ENCODE data around the gene PJA1.

PJA1 gene

GRCh38 chrX:69163936-69164741, 1.1 kb downstream of the PJA1 start:
- peak; percentile 76 for DNase-seq

GRCh38 chrX:69162361-69162865, 2.8 kb downstream of the PJA1 start:
- DNase-seq = no peak

- no peak for DNase-seq
These were observed 3.4 kb downstream of the PJA1 start for GRCh38 chrX:69161786-69162349.

- no peak for DNase-seq
These were observed 3.9 kb downstream of the PJA1 start for GRCh38 chrX:69161371-69161770.

- DNase-seq = peak; percentile 38
These were observed 6.9 kb downstream of the PJA1 start for GRCh38 chrX:69158166-69158980.

- no peak for DNase-seq
These were observed 8.6 kb downstream of the PJA1 start for GRCh38 chrX:69156638-69157037.

GRCh38 chrX:69155786-69156520, 9.3 kb downstream of the PJA1 start:
- DNase-seq = no peak

- no peak for DNase-seq
These were observed 11.2 kb downstream of the PJA1 start for GRCh38 chrX:69154051-69154450.

- DNase-seq = no peak
These were observed 12.1 kb downstream of the PJA1 start for GRCh38 chrX:69153060-69153730.

GRCh38 chrX:69152417-69152841, 12.8 kb downstream of the PJA1 start:
- no peak for DNase-seq

- no peak for DNase-seq
These were observed 13.4 kb downstream of the PJA1 start for GRCh38 chrX:69151866-69152284.

- DNase-seq = no peak
These were observed 14.8 kb downstream of the PJA1 start for GRCh38 chrX:69150281-69150960.

GRCh38 chrX:69149466-69150280, 15.6 kb downstream of the PJA1 start:
- no peak for DNase-seq

GRCh38 chrX:69148946-69149345, 16.3 kb downstream of the PJA1 start:
- DNase-seq = no peak

- DNase-seq = no peak
These were observed 18.5 kb downstream of the PJA1 start for GRCh38 chrX:69146739-69147138.

GRCh38 chrX:69145714-69146113, 19.5 kb downstream of the PJA1 start:
- DNase-seq = no peak

- DNase-seq = no peak
These were observed 20.2 kb downstream of the PJA1 start for GRCh38 chrX:69144838-69145680.

GRCh38 chrX:69143530-69143929, 21.7 kb downstream of the PJA1 start:
- no peak for DNase-seq

- no peak for DNase-seq
These were observed 22.3 kb downstream of the PJA1 start for GRCh38 chrX:69142788-69143469.

Measured in activated CD4-positive, alpha-beta T cell treated with anti-CD3 and anti-CD28 coated beads, Interleukin-10, Interleukin-2, amounts not matched to agents 100 ng/mL and 50 ng/mL, durations not matched to agents 16 hours and 8 hours (primary cell).